ENCODE results near the gene VWA5B1. TPM values are rescaled to one million over a fixed set of nuclear protein-coding genes. Genes with fewer than 3 reads are reported as not detected.

VWA5B1 gene
- total RNA-seq, 2 donors from 2014 or later: 0.44 TPM; not detected in 1

DNA sequence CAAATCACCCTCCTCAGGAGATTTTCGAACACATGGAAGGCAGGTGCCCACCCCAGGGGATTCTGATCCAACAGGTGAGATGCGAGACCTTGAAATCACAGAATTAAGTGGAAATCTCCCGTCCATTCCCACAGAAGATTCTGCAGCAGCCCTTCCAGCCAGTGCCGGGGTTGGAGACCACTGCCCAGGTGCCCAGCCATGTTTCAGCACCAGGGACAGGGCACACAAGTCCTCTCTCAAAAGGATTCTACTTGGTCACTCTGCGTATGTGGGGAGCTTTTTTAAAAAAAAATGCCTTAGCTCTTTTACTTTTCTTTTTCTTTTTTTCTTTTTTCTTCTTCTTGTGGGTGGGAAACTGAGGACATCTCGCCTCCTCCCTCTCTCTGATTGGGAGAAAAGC, 80.7 kb downstream of the VWA5B1 start:
- TF ChIP-seq, protein P1, sequence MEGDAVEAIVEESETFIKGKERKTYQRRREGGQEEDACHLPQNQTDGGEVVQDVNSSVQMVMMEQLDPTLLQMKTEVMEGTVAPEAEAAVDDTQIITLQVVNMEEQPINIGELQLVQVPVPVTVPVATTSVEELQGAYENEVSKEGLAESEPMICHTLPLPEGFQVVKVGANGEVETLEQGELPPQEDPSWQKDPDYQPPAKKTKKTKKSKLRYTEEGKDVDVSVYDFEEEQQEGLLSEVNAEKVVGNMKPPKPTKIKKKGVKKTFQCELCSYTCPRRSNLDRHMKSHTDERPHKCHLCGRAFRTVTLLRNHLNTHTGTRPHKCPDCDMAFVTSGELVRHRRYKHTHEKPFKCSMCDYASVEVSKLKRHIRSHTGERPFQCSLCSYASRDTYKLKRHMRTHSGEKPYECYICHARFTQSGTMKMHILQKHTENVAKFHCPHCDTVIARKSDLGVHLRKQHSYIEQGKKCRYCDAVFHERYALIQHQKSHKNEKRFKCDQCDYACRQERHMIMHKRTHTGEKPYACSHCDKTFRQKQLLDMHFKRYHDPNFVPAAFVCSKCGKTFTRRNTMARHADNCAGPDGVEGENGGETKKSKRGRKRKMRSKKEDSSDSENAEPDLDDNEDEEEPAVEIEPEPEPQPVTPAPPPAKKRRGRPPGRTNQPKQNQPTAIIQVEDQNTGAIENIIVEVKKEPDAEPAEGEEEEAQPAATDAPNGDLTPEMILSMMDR (conservative IDR thresholded peaks at IDR 0.05): no peak
- H3K27me3 ChIP-seq (ENCODE audit: control insufficient read depth, insufficient read depth, low read length, poor library complexity, severe bottlenecking): peaks cover 100% of the 10 kb centered on the region
- Mint-ChIP-seq H3K4me1 (no peaks in the 10 kb centered on the region), H3K9me3 (no peaks in the 10 kb centered on the region), H3K27ac (no peak overlapping the region), H3K4me3 (no peak overlapping the region), H3K36me3 (ENCODE audit: low read depth) (no peaks in the 10 kb centered on the region), H3K27me3 (ENCODE audit: insufficient read depth) (peaks cover 99% of the 10 kb centered on the region)
- no peak overlapping the region for H3K9ac ChIP-seq (ENCODE audit: extremely low read depth, low read length, poor library complexity, severe bottlenecking)
- H3K4me3 ChIP-seq (ENCODE audit: low read length): no peak overlapping the region
- H3K9me3 ChIP-seq (ENCODE audit: control insufficient read depth, low read length): no peaks in the 10 kb centered on the region
- H3K36me3 ChIP-seq (ENCODE audit: control insufficient read depth, insufficient read depth, low read length): no peaks in the 10 kb centered on the region
- no peak overlapping the region for H3K27ac ChIP-seq (ENCODE audit: low read depth, low read length)
- peak; percentile 84 for DNase-seq
- H3K4me1 ChIP-seq (ENCODE audit: control insufficient read depth, insufficient read depth, low read length): no peaks in the 10 kb centered on the region
- 33 to 39% methylated on average over 2 to 6 of the region's 6 CpGs for WGBS, 2 experiments (ENCODE audit: insufficient coverage in 1 of 2, insufficient read length in 1 of 2)

DNA sequence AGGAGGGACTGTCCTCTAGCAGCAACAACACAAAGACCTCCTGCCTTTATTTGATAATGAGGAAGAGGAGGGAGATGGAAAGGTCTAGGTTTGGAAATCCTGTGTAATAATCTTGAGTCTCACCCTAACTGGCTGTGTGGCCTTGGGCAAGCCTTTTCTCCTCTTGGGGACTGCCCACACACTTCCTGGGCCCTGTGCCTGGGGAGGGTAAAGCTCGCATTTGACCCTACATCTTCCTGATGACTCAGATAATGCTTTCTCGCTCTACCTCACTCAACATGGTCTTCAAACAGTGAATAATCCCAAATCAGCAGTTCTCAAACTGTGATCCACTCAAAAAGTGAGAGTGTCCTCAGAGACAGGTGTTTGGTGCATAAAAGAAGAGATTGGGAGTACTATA, 81.2 kb downstream of the VWA5B1 start:
- Histone ChIP-seq H3K27me3 (ENCODE audit: control insufficient read depth, insufficient read depth, low read length, poor library complexity, severe bottlenecking) (peaks cover 100% of the 10 kb centered on the region), H3K27ac (ENCODE audit: low read depth, low read length) (no peak overlapping the region)
- H3K4me3 Mint-ChIP-seq: no peak overlapping the region

DNA sequence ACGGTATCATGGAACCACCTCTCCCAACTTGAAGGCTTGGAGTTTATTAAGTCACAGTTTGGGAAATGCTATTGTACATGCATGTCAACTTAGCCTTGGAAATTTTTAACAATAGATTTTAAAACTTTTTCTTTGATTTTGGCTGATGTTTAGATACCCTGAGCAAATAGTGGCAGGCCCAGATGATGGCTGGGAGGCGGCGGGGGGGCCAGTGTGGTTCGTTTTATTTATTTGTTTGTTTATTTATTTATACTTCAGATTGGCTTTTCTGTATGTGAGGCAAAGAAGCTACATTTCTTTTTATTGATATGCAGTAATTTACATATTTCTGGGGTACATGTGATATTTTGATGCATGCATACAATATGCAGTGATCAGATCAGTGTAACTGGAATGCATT, 82.0 kb downstream of the VWA5B1 start:
- no peaks in the 10 kb centered on the region for H3K9me3 Mint-ChIP-seq
- no peaks in the 10 kb centered on the region for H3K4me1 Mint-ChIP-seq
- WGBS, 2 experiments (ENCODE audit: insufficient coverage in 1 of 2, insufficient read length in 1 of 2): 80 to 81% methylated on average over 1 to 4 of the region's 4 CpGs
- H3K27ac Mint-ChIP-seq: no peak overlapping the region
- H3K4me3 ChIP-seq (ENCODE audit: low read length): no peak overlapping the region
- H3K27me3 Mint-ChIP-seq (ENCODE audit: insufficient read depth): peaks cover 100% of the 10 kb centered on the region
- DNase-seq: no peak
- H3K36me3 Mint-ChIP-seq (ENCODE audit: low read depth): no peaks in the 10 kb centered on the region
- no peaks in the 10 kb centered on the region for H3K4me1 ChIP-seq (ENCODE audit: control insufficient read depth, insufficient read depth, low read length)
- TF ChIP-seq, protein P1 (conservative IDR thresholded peaks at IDR 0.05): no peak
- H3K36me3 ChIP-seq (ENCODE audit: control insufficient read depth, insufficient read depth, low read length): no peaks in the 10 kb centered on the region
- H3K27ac ChIP-seq (ENCODE audit: low read depth, low read length): no peak overlapping the region
- H3K9ac ChIP-seq (ENCODE audit: extremely low read depth, low read length, poor library complexity, severe bottlenecking): no peak overlapping the region
- H3K4me3 Mint-ChIP-seq: no peak overlapping the region
- H3K9me3 ChIP-seq (ENCODE audit: control insufficient read depth, low read length): no peaks in the 10 kb centered on the region
- H3K27me3 ChIP-seq (ENCODE audit: control insufficient read depth, insufficient read depth, low read length, poor library complexity, severe bottlenecking): peaks cover 100% of the 10 kb centered on the region

More for the DNA sequence above, 81.2 kb downstream of the VWA5B1 start:
- Histone ChIP-seq H3K4me3 (ENCODE audit: low read length) (no peak overlapping the region), H3K9ac (ENCODE audit: extremely low read depth, low read length, poor library complexity, severe bottlenecking) (no peak overlapping the region), H3K4me1 (ENCODE audit: control insufficient read depth, insufficient read depth, low read length) (no peaks in the 10 kb centered on the region), H3K9me3 (ENCODE audit: control insufficient read depth, low read length) (no peaks in the 10 kb centered on the region), H3K36me3 (ENCODE audit: control insufficient read depth, insufficient read depth, low read length) (no peaks in the 10 kb centered on the region)
- no peaks in the 10 kb centered on the region for H3K36me3 Mint-ChIP-seq (ENCODE audit: low read depth)
- no peak for DNase-seq
- H3K27ac Mint-ChIP-seq: no peak overlapping the region
- 20% methylated on average over 2 of the region's 2 CpGs; no CpG with 5 or more reads in 1 of the 2 experiments for WGBS, 2 experiments (ENCODE audit: insufficient coverage in 1 of 2, insufficient read length in 1 of 2)
- no peaks in the 10 kb centered on the region for H3K9me3 Mint-ChIP-seq
- TF ChIP-seq, protein P1 (conservative IDR thresholded peaks at IDR 0.05): no peak
- H3K4me1 Mint-ChIP-seq: no peaks in the 10 kb centered on the region
- H3K27me3 Mint-ChIP-seq (ENCODE audit: insufficient read depth): peaks cover 100% of the 10 kb centered on the region
